ENCODE data around the gene ATOH8.

Gene ATOH8

DNA sequence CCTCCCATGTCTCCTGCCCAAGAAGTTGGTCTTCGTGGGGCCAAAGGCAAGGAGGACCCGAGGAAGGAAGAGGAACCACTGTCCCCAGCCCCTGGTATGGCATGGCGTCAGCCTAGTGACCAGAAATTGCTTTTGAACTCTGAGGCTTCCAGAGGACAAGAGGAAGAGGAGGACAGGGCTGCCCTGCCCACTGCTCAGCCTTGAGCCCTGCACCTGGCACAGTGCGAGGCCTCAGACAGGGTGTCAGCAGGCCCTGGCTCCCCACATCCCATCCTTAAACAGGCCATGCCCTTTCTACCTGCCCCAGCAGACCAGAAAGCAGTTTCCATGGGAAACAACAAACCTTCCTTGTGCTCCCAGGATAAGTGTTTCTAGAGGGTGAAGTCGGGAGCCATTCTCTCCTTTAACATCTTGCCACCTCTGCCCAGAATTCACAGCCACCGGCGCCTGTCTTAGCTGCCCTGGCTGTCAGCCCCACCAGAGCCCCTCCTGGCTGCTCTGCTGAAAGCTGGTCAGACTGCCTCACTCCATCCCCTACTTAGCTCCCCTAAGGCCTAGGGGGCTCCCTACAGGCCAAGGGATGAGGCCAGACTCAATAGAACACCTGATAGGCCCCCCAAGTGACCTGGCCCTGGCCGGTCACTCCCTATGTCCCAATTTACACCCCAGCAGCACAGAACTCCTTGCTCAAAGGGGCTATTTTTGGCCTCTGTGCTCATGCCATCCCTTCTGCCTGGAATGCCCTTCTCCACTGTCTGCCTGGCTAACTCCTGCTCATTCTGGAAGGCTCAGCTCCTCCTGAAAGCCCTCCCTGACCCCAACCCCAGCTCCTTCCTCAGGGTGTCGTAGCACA, 20.6 kb downstream of the ATOH8 start:
- no peak overlapping the region for H3K4me3 ChIP-seq (ENCODE audit: low read depth, low read length)
- no peak for DNase-seq (ENCODE audit: low read depth)
- in situ Hi-C loops (cut with HindIII; ENCODE audit: low sequenced_read_pairs) = no loop called here
- no peak for TF ChIP-seq CTCF (IDR thresholded peaks at IDR 0.05; ENCODE audit: low read depth, low read length, missing control alignments)

- no peak overlapping the region for H3K4me3 ChIP-seq (ENCODE audit: low read depth, low read length)
- in situ Hi-C loops (cut with HindIII; ENCODE audit: low sequenced_read_pairs) = no loop called here
- no peak for DNase-seq (ENCODE audit: low read depth)
- TF ChIP-seq CTCF (IDR thresholded peaks at IDR 0.05; ENCODE audit: low read depth, low read length, missing control alignments) = no peak
Observed at GRCh38 chr2:85775406-85776381, 21.9 kb downstream of the ATOH8 start.

DNA sequence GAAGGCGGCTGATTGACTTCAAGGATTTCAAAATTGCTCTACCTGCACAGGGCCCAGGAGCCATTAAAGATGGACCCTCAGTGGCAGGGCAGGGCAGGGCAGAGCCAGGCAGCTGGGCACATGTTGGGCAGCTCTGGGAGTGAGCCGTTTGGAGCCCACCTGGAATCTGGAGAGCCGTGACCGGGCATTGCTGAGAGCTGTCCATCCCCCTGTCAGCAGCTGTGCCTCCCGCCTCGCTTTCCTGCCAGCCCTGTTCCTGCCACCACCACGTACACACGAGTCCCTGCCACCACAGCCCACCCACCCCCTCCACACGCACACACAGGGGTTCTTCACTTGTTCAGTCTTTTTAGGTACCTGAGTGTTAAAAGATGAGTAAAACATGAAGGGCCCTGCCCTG, 22.9 kb downstream of the ATOH8 start:
- H3K4me3 ChIP-seq (ENCODE audit: low read depth, low read length) = no peak overlapping the region
- in situ Hi-C loops (cut with HindIII; ENCODE audit: low sequenced_read_pairs) = no loop called here
- DNase-seq (ENCODE audit: low read depth) = no peak
- no peak for TF ChIP-seq CTCF (IDR thresholded peaks at IDR 0.05; ENCODE audit: low read depth, low read length, missing control alignments)

DNA sequence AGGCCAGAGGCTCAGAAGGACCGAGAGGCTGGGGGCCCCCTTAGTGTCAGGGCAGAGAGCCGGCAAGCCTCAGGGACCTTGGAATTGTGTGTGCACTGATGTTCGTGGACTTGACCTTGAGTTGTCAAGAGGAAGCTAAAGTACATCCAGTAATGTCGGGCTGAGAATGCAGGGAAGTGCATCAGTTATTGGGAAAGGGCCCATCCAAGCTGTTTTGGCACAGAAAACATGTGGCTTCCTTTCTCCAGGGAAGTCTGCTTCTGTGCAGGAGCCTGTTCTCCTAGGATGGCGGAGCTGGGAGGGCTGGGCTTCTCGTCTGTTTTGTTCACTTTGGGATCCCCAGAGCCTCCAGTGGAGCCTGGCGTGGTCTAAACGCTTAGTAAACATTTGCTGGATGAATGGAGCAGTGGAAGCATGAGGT, 23.7 kb downstream of the ATOH8 start:
- DNase-seq (ENCODE audit: low read depth) = no peak
- no peak for TF ChIP-seq CTCF (IDR thresholded peaks at IDR 0.05; ENCODE audit: low read depth, low read length, missing control alignments)
- in situ Hi-C loops (cut with HindIII; ENCODE audit: low sequenced_read_pairs) = no loop called here
- H3K4me3 ChIP-seq (ENCODE audit: low read depth, low read length) = no peak overlapping the region

GRCh38 chr2:85778646-85779379, 25.0 kb downstream of the ATOH8 start:
- H3K4me3 ChIP-seq (ENCODE audit: low read depth, low read length) = no peak overlapping the region
- no peak for TF ChIP-seq CTCF (IDR thresholded peaks at IDR 0.05; ENCODE audit: low read depth, low read length, missing control alignments)
- no peak for DNase-seq (ENCODE audit: low read depth)
- in situ Hi-C loops (cut with HindIII; ENCODE audit: low sequenced_read_pairs) = no loop called here

All from astrocyte of the cerebellum (primary cell).